GM19438 (cell line): ENCODE measurements around the gene CSNK1G1.

ENCODE experiments used
- ATAC-seq: cut with Tn5 transposase; IDR thresholded peaks from one replicate; pipeline ENCODE4 v1.9.1; 2021; ENCODE audit warnings: low read depth; ENCODE audit not compliant: unreplicated experiment

The CSNK1G1 gene

GRCh38 chr15:64157599-64158125 lies 198.3 kb downstream of the CSNK1G1 start:
- no peak for ATAC-seq

GRCh38 chr15:64156652-64157331 lies 199.2 kb downstream of the CSNK1G1 start:
- ATAC-seq, result no peak

- no peak for ATAC-seq
These were observed 199.9 kb downstream of the CSNK1G1 start for GRCh38 chr15:64155802-64156651.

DNA sequence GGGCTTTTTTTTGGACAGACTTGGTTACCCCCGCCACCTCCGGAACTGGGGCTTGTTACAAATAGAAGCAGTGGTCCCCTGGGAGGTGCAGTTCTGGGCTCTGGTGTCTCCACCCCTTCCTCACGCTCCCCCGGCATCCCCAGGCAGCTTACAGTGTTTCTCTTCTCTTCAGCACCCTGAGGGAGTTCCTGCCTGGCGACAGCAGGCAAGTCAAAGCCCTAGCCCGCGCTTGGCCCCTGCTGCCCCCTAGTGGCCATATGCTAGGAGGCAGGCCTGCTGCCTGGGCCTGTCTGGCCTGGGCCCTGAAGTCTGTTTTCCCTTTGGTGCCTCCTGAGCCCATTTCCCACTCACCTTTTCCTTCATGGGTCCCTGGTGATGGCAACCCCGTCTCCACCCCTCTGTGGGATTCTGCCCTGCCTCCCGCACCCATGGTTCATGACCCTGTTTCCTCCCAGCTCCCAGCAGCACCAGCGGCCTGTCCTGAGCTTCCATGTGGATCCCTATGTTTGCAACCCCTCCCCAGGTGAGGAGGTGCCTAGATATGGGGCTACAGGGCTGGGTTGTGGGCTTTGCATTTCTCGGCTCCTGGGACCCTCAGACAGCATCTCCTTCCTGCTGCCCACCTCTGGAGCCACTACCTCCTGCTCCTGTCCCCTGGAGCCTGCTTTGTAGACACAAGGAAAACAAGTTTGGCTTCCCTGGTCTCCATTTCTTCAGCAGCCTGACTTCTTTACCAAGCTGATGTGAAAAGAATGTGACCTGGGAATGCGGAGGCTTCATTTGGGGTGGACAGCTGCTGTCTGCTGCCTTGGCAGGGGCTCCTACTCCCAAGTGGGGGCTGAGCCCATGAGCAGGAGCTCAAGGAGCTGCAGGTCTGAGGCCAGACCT lies 202.2 kb downstream of the CSNK1G1 start:
- ATAC-seq, result peak; percentile 52

- ATAC-seq, result peak; percentile 18
These were observed 203.2 kb downstream of the CSNK1G1 start for GRCh38 chr15:64152507-64153387.

- peak; percentile 10 for ATAC-seq
These were observed 204.1 kb downstream of the CSNK1G1 start, which contains the start of gene SNX22 for GRCh38 chr15:64151727-64152506. Gene SNX22, plus strand, starts transcription at chr15:64151731. Its CDS starts 45 bp downstream, at chr15:64151776.

- ATAC-seq, result no peak
These were observed 205.9 kb downstream of the CSNK1G1 start for GRCh38 chr15:64149893-64150578.

GRCh38 chr15:64149424-64149823 lies 206.5 kb downstream of the CSNK1G1 start:
- no peak for ATAC-seq

DNA sequence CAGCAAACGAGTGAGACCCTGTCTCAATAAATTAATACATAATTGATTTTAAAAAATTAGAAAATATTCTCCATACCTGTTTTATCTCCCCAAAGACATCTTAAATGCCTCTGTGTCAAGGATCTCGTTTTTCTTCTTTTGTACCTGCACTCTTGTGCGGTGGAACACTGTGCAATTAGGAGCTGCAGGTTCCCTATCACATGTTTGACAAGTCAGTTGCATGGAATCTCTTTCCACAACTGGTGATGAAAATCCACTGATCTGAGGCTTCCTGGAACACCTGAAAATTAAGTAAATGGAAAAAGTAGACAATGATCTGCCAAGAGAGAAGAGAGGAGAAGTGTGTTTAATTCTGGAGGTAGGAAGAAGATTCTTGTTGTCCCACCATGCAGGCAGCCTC lies 207.4 kb downstream of the CSNK1G1 start:
- no peak for ATAC-seq

DNA sequence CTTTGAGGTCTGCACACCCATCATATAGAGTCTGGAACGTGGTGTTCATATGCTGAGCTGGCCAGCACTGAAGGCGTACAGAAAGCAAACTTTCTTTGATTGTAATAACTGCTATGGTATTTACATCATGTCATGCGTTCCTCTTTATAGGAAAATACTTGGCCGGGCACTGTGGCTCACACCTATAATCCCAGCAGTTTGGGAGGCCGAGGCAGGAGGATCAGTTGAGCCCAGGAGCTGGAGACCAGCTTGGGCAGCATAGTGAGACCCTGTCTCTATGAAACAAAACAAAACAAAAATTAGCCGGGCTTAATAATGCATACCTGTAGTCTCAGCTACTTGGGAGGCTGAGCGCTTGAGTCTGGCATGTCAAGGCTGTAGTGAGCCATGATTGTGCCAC lies 207.8 kb downstream of the CSNK1G1 start:
- ATAC-seq, result no peak

DNA sequence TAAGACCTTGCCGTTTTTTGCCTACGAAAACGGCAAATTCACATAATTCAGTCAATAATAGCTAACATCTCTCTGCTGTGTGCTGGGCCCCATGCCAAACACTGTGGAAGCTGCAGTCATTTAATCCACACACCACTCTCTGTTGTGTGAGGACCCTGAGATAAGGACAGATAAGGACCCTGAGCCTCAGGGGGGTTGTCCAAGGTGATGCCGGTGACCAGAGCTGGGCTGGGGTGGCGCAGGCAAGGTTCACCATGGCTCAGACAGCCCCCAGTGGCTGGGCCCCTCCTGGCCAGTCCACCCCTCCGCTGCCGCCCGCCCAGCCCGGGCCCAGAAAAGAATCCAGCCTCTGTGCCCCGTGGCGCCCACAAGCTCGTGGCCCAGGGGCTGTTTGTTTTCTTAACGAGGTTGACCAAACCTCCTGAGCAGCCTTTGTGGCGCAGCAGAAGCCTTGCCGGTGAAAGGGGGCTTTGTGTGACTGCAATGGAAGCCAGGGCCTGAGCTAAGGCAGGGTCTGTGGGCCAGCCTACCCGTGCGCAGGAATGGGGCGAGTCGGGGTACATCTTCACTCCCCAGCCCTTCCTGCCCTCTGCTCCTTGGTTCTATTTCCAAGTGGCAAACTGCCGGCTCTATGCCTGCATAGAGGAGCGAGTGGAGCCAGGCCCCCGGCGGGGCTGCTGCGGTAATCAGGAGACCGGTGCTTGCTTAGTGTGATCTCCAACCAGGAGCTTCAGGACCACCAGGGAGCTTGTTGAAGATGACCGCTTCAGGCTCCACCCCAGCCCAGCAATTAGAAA lies 208.9 kb downstream of the CSNK1G1 start:
- ATAC-seq, result no peak

DNA sequence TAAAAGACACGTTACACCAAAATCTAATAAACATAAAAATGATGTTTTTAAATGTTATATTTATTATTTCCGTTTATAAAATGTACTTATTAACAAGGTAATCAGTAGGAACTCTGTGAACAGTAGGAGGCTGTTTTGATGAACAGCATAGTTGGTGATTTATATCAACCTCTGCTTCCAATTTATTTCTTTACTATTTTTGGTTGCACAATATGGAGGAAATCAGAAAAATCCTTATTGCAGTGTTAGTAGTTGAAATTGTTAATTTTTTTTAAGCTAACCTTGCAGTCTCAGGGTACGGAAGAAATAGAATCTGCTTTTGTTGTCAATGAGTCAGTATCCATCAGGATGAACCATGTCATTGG lies 209.5 kb downstream of the CSNK1G1 start:
- no peak for ATAC-seq

GRCh38 chr15:64146041-64146440 lies 209.9 kb downstream of the CSNK1G1 start:
- ATAC-seq, result no peak

GRCh38 chr15:64144565-64145281 lies 211.2 kb downstream of the CSNK1G1 start:
- peak; percentile 69 for ATAC-seq

GRCh38 chr15:64144192-64144564 lies 211.8 kb downstream of the CSNK1G1 start:
- ATAC-seq, result no peak

DNA sequence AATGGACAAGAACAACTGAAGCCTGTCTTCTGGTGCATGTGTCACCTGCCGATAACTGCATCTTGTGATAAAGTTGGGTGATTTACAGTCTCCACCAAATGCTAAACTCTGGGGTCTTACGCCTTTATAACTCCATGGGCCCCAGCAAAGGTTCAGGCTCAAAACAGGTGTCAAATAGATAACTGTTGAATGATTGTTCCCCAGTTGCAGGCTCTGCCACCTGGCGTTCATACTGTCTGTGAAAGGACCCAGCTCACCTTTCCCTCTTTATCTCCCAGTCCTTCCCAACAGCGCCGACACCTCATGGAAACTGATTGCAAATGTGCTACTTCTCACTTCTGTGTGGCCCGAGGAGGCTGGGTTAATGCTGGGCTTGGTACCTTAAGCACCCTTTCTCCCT lies 212.7 kb downstream of the CSNK1G1 start:
- no peak for ATAC-seq
